K562 (cell line): ENCODE results near the gene HCST. TPM values are rescaled to one million over a fixed set of nuclear protein-coding genes. Genes with fewer than 3 reads are reported as not detected.
A peak's percentile ranks its signal among the peaks of the same experiment; 100 is the strongest.

ENCODE experiments used
- ATAC-seq: fragments of 200-7000 bp; cut with Tn5 transposase; 3 replicates; pipeline ENCODE4 v1.9.1; 2020; ENCODE audit warnings: moderate library complexity
- BruUV-seq: library from RNA; stranded (reverse); fragments of 400-500 nt; replicated peaks from 2 replicates; lab custom pipeline; 2021; lab: Mats Ljungman, UMichigan
- CTCF ChIA-PET: fragments of 300-600 bp; formaldehyde crosslinking; extraction: SDS; loops from one replicate; lab custom pipeline; 2021; ENCODE audit warnings: low intra/inter-chr PET ratio; lab: Yijun Ruan, JAX
- POLR2A ChIA-PET: fragments of 300-600, 350-650 bp; sonication (Branson Sonifier 250); formaldehyde crosslinking; extraction: SDS; loops from one replicate; lab custom pipeline; 2021; ENCODE audit warnings: antibody characterized with exemption, inconsistent platforms; lab: Yijun Ruan, JAX
- DNase-seq, 4 experiments: peaks; one replicate each; pipeline versions ENCODE4 v3.0.0 to v3.0.0-alpha.2; 2011 to 2018; ENCODE audit warnings: low spot score in 3 of 4, mixed read lengths in 3 of 4; ENCODE audit errors: extremely low read depth in 1 of 4
- FAIRE-seq: peaks from 2 replicates; lab custom pipeline; 2011; peaks lifted over from hg19 to GRCh38; lab: Jason Lieb, UNC
- H2AFZ ChIP-seq: 2 replicates; pipeline ENCODE4 v1.6.0; 2011; ENCODE audit warnings: low read depth, low read length, control low read depth, inconsistent platforms
- H3K27ac ChIP-seq: fragments of 200-600 bp; 3 replicates; pipeline ENCODE4 v1.8.0; 2011; ENCODE audit warnings: low read depth, mild to moderate bottlenecking, control low read depth, inconsistent platforms, low read length, moderate library complexity, mixed read lengths; ENCODE audit errors: extremely low read depth
- H3K27me3 ChIP-seq, 2 experiments: fragments of 300-600 bp in 1 of 2; 2 replicates in 1 of 2; 3 replicates in 1 of 2; pipeline versions ENCODE4 v1.6.0 to v1.8.0; 2011; ENCODE audit warnings: inconsistent platforms in 2 of 2, low read length in 2 of 2, mild to moderate bottlenecking in 1 of 2, mixed read lengths in 1 of 2, moderate library complexity in 1 of 2; ENCODE audit not compliant: control insufficient read depth in 2 of 2, insufficient read depth in 2 of 2
- H3K36me3 ChIP-seq: fragments of 300-600 bp; 3 replicates; pipeline ENCODE4 v1.8.0; 2011; ENCODE audit warnings: mild to moderate bottlenecking, low read length, inconsistent platforms; ENCODE audit not compliant: control insufficient read depth, insufficient read depth
- H3K4me1 ChIP-seq, 2 experiments: fragments of 200-600 bp in 1 of 2; replicated peaks in 1 of 2; 2 replicates in 1 of 2; 3 replicates in 1 of 2; pipeline versions ENCODE4 v1.5.1 to v1.8.0; 2011; ENCODE audit warnings: inconsistent platforms in 2 of 2, low read length in 2 of 2, mild to moderate bottlenecking in 1 of 2, mixed read lengths in 1 of 2, moderate library complexity in 1 of 2; ENCODE audit not compliant: control insufficient read depth in 2 of 2, insufficient read depth in 2 of 2
- H3K4me2 ChIP-seq: 2 replicates; pipeline ENCODE4 v1.6.1; 2011; ENCODE audit warnings: low read length, control low read depth, inconsistent platforms, mixed read lengths; ENCODE audit not compliant: insufficient read depth
- H3K4me3 ChIP-seq: fragments of 200-600 bp; sonication (generic), shearing (Covaris generic); 2 replicates; pipeline ENCODE4 v1.5.1; 2016; ENCODE audit warnings: control low read depth, inconsistent platforms
- H3K79me2 ChIP-seq: fragments of 200-600 bp; 3 replicates; pipeline ENCODE4 v1.8.0; 2011; ENCODE audit warnings: low read length, inconsistent platforms; ENCODE audit not compliant: control insufficient read depth, insufficient read depth
- H3K9ac ChIP-seq, 2 experiments: 2 replicates each; pipeline versions ENCODE4 v1.6.0 to v1.6.1; 2011; ENCODE audit warnings: low read depth in 2 of 2, low read length in 2 of 2, control low read depth in 1 of 2, inconsistent platforms in 1 of 2, mild to moderate bottlenecking in 1 of 2, mixed read lengths in 1 of 2; ENCODE audit not compliant: insufficient read depth in 1 of 2
- H3K9me1 ChIP-seq: one replicate; pipeline ENCODE4 v1.6.0; 2011; ENCODE audit warnings: inconsistent platforms, mild to moderate bottlenecking, low read length, moderate library complexity; ENCODE audit not compliant: control insufficient read depth, insufficient read depth
- H3K9me3 ChIP-seq: replicated peaks from 2 replicates; pipeline ENCODE4 v1.5.1; 2011; ENCODE audit warnings: low read depth, low read length, inconsistent platforms; ENCODE audit not compliant: control insufficient read depth, insufficient read depth
- H4K20me1 ChIP-seq: replicated peaks from 2 replicates; pipeline ENCODE4 v1.6.1; 2011; ENCODE audit warnings: low read length, inconsistent platforms, mixed read lengths; ENCODE audit not compliant: control insufficient read depth, insufficient read depth
- CTBP1 ChIP-seq: fragments of 450-650 bp; IDR thresholded peaks from 2 replicates; pipeline ENCODE4 v1.6.1; 2016; ENCODE audit warnings: borderline replicate concordance
- GTF3C2 ChIP-seq: IDR thresholded peaks from 3 replicates; pipeline ENCODE4 v1.6.1; 2011; ENCODE audit warnings: borderline replicate concordance, mild to moderate bottlenecking, moderate library complexity; ENCODE audit not compliant: insufficient read length; ENCODE audit errors: extremely low read depth
- HOMEZ ChIP-seq: fragments of 250-450 bp; sonication (Bioruptor Pico); IDR thresholded peaks from 2 replicates; pipeline ENCODE4 v1.4.0; 2020; ENCODE audit warnings: mild to moderate bottlenecking, moderate library complexity
- KLF1 ChIP-seq: fragments of 450-650 bp; IDR thresholded peaks from 2 replicates; pipeline ENCODE4 v1.6.1; 2016; ENCODE audit warnings: missing genetic modification characterization, missing compliant biosample characterization
- KLF6 ChIP-seq: fragments of 250-450 bp; sonication (Bioruptor Pico); IDR thresholded peaks from 2 replicates; pipeline ENCODE4 v1.4.0; 2020; ENCODE audit warnings: mild to moderate bottlenecking, moderate library complexity, borderline replicate concordance
- MXI1 ChIP-seq: IDR thresholded peaks from 2 replicates; pipeline ENCODE4 v1.6.1; 2011; ENCODE audit warnings: low read depth, mild to moderate bottlenecking, improper control_type of control experiment, low read length
- NFRKB ChIP-seq: fragments of 450-650 bp; IDR thresholded peaks from 2 replicates; pipeline ENCODE4 v1.6.1; 2016; ENCODE audit warnings: low read depth
- NR2C2 ChIP-seq, 2 experiments: fragments of 200-800 bp in 1 of 2; sonication (Bioruptor generic) in 1 of 2; sonication (generic) in 1 of 2; formaldehyde crosslinking in 1 of 2; IDR thresholded peaks; 2 replicates each; pipeline versions ENCODE4 v1.6.1 to v1.8.0; 2016 to 2022; ENCODE audit warnings: mild to moderate bottlenecking in 1 of 2, missing compliant biosample characterization in 1 of 2, missing genetic modification characterization in 1 of 2, missing genetic modification reagents in 1 of 2
- PRMT5 ChIP-seq: sonication (generic); formaldehyde crosslinking; IDR thresholded peaks from 2 replicates; pipeline ENCODE4 v1.5.0; 2020; ENCODE audit warnings: missing genetic modification reagents
- SMC3 ChIP-seq: conservative IDR thresholded peaks from 2 replicates; pipeline ENCODE4 v1.6.1; 2011; ENCODE audit warnings: low read depth, low read length, improper control_type of control experiment; ENCODE audit not compliant: insufficient read depth
- TSC22D4 ChIP-seq: fragments of 450-650 bp; IDR thresholded peaks from 2 replicates; pipeline ENCODE4 v1.6.1; 2016; ENCODE audit warnings: missing genetic modification characterization, missing biosample characterization, control low read depth
- WGBS: fragments of 100-300 bp; shearing (Covaris generic); methylation state at CpG from one replicate; pipeline ENCODE4 v1.1.6; 2016; ENCODE audit warnings: low coverage, mixed read lengths; ENCODE audit not compliant: insufficient coverage; ENCODE audit errors: missing lambda C conversion rate; 5-methylcytosine and 5-hydroxymethylcytosine counted together
- in situ Hi-C: fragments of 300-500 bp; cut with MboI; formaldehyde crosslinking; loops from 4 replicates; pipeline ENCODE4 v1.15.0; 2018; ENCODE audit warnings: inconsistent platforms, mixed read lengths
- intact Hi-C: fragments of 100-400 bp; cut with micrococcal nuclease; formaldehyde crosslinking; loops from 2 replicates; pipeline ENCODE4 v1.14.2; 2022
- polyA plus RNA-seq, 8 experiments: library from polyadenylated mRNA; depleted of rRNA in 4 of 8; stranded (reverse) in 5 of 8; unstranded in 3 of 8; fragments of >200 nt; fragmentation: Nextera tagmentation in 2 of 8; fragmentation: Illumina TruSeq in 1 of 8; extraction: Ambion mirVana in 2 of 8; extraction: Trizol in 1 of 8; gene quantifications; 2 replicates each; pipeline versions ENCODE4 v1.2.1 to v1.2.3, GENCODE V29; 2011 to 2014; ENCODE audit warnings: inconsistent platforms in 1 of 8, missing spikeins in 1 of 8
- total RNA-seq, 7 experiments: library from RNA; depleted of rRNA in 6 of 7; stranded (reverse); fragments of >200 nt in 6 of 7; fragmentation: Illumina TruSeq in 2 of 7; extraction: Trizol in 2 of 7; gene quantifications; 2 replicates each; pipeline versions ENCODE4 v1.2.1 to v1.2.3, GENCODE V29; 2011 to 2021; ENCODE audit warnings: low replicate concordance in 1 of 7

The HCST gene
- total and polyA plus RNA-seq, 9 of the 15 experiments (the other 6 are each of a cell fraction or from before 2014, with no cell fraction given) = 0.29 to 1.9 (median 0.95) TPM; not detected in 2

DNA sequence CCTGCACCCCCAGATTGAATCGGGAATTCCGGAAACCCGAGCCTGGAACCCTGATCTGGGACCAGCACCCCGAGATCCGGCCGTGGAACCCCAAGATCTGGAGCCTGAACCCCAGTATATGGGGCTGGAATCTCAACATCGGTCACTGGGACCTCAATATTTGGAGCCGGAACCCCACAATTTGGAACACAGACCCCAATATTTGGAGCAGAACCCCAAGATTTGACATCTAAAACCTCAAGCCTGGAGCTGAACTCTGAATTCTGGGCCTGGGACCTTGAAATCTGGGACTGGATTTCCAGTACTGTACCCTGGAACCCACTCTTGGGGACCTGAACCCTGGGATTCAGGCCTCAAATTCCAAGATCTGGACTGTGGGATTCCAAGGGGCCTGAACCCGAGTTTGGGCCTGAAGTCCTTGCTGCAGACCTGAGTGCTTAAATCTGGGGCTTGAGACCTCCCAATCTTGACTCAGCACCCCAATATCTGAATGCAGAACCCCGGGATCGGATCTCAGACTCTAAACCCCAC is 34.5 kb downstream of the HCST start:
- no peak for TF ChIP-seq SMC3
- no peak for TF ChIP-seq GTF3C2
- TF ChIP-seq MXI1 = no peak
- no peak for TF ChIP-seq CTBP1
- TF ChIP-seq NFRKB = no peak
- TF ChIP-seq HOMEZ = no peak
- no peak for TF ChIP-seq NR2C2 (CRISPR knock-in tag; IDR thresholded peaks at IDR 0.05)
- TF ChIP-seq NR2C2 (tag; IDR thresholded peaks at IDR 0.05) = no peak
- no peak for TF ChIP-seq PRMT5
- no peak for TF ChIP-seq TSC22D4 (tag)
- no peak for TF ChIP-seq KLF1 (tag)
- no peak for TF ChIP-seq KLF6 (CRISPR knock-in tag)
- DNase-seq (no peak), ATAC-seq (no peak), FAIRE-seq (no peak)
- POLR2A ChIA-PET = interaction anchor here (0.6 to 0.7 kb wide), 2 partner anchors 19 to 195 kb away, joined by 3 read pairs; partner anchors contain the start of gene IGFLR1
- Histone ChIP-seq H3K9me3 (no peaks in the 10 kb centered on the region), H3K4me2 (no peak overlapping the region), H3K9ac (peak overlapping the region in 1 of 2 experiments; percentile 17; a peak in 1 of 4 replicates), H3K27ac (no peak overlapping the region), H3K36me3 (no peaks in the 10 kb centered on the region), H3K27me3 (peaks cover 24 to 60% of the 10 kb centered on the region in 2 experiments), H3K4me3 (no peak overlapping the region), H4K20me1 (0 out of 2 replicates have a peak, but pooled peaks cover 4% of the 10 kb centered on the region), H3K9me1 (no peaks in the 10 kb centered on the region), H2AFZ (no peak overlapping the region), H3K4me1 (peaks cover 2 to 23% of the 10 kb centered on the region in 2 experiments; a peak in 3 of 5 replicates), H3K79me2 (no peaks in the 10 kb centered on the region)
- CTCF ChIA-PET = no interaction called here
- intact Hi-C loops = loop anchor here (10.0 kb wide), 1 partner anchor 112 kb away; no protein-coding TSS in a partner anchor
- WGBS = 6% methylated on average over 11 of the region's 11 CpGs
- in situ Hi-C loops = no loop called here
- no TSS peak for BruUV-seq
